TTC549 (cell line): ENCODE measurements around the gene ZP1.

Source experiments
- FAIRE-seq: peaks from 2 replicates; lab custom pipeline; 2012; peaks lifted over from hg19 to GRCh38; lab: Jason Lieb, UNC

The ZP1 gene

DNA sequence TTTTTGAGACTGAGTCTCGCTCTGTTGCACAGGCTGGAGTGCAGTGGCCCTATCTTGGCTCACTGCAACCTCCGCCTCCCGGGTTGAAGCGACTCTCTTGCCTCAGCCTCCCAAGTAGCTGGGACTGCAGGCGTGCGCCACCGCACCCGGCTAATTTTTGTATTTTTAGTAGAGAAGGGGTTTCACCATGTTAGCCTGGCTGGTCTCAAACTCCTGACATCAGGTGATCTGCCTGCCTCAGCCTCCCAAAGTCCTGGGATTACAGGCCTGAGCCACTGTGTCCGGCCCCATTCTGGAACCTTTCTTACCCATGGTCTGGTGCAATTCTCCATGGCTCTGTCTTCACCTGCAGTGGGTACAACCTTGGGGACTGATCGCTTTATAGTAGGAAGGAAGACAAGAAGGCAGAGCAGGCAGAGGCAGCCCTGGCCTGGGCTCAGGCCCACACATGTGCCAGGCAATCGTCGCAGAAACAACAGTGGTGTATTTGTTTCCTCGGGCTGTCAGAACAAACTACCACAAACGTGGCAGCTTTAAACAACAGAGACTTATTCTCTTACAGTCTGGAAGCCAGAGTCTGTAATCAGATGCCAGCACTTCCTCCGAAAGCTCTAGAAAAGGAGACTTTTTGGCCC lies 7.6 kb upstream of the ZP1 start:
- no peak for FAIRE-seq

GRCh38 chr11:60860943-60861342 lies 6.4 kb upstream of the ZP1 start:
- no peak for FAIRE-seq

GRCh38 chr11:60862171-60862570 lies 5.2 kb upstream of the ZP1 start:
- FAIRE-seq: no peak

DNA sequence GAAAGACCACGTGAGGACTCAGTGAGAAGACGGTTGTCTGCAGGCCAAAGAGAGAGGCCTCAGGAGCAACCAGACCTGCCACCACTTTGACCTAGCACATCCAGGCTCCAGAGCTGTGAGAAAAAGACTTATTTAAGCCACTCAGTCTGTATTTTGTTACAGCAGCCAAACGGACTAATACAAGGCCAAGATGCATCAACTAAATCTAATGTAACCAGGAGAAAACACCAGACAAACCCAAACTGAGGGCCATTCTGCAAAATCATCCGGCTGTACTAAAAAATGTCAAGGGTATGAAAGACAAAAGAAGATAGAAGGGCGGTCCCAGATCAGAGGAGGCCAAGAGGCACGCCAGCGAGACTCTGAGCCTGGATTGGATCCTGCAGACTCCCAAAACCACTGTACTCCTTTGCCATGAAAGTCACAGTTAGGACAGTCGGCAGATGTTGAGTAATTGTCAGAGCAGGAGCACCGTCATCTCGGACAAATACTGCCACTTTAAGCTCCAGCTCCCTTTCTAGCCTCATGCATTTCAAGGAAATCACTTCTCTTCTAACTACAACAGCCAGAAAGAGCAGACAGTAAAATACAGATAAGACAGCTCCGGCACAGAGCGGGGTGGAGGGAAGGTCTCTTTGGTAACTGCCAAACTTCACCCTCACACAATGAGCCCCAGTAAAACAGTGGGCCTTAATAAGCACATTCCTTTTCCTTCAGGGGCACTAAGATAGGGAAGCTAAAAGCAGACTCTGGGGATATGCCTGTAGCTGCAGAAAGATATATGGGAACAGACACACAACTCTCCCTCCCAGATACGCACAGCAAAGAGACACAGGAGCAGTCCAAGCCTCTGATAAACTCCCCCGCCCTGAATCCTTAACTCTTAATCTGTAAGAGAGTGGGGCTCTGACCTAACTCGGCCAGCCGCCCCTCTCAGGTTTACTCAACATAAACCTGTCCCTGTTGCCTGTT lies 3.5 kb upstream of the ZP1 start:
- no peak for FAIRE-seq

DNA sequence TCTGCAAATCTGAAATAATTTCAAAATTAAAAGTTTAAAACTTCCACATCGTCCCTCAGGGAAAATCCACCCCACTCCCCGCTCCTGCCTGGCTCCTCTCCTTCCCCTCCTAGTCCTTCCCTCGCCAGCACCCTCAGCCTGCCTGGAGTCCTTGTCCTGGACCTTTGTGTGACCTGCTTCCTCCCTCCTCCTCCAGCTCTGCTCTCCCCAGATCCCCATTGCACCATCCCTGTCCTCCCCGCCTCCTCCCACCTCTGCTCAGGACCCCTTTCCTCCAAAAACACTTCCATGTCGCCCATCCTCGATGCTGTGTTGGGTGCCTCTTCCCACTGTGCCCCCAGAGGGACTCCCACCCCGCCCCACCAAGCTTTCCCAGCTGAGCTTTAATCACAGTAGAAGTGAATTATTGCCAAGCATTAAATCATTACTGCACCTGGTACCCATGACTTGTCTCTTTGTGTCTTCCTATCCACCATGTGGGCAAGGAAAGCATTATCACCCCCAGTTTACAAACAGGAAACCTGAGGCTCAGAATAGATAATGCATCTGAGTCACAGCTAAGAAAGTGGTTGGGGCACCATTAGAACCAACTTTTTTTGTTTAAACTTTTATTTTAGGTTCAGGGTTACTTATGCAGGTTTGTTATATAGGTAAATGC lies 2.4 kb upstream of the ZP1 start:
- FAIRE-seq: no peak

GRCh38 chr11:60867871-60868681 lies 734 bp downstream of the ZP1 start:
- FAIRE-seq: no peak

- FAIRE-seq: no peak
Measured at GRCh38 chr11:60868682-60869450, 1.5 kb downstream of the ZP1 start.

GRCh38 chr11:60869451-60869825 lies 2.1 kb downstream of the ZP1 start:
- FAIRE-seq: no peak

DNA sequence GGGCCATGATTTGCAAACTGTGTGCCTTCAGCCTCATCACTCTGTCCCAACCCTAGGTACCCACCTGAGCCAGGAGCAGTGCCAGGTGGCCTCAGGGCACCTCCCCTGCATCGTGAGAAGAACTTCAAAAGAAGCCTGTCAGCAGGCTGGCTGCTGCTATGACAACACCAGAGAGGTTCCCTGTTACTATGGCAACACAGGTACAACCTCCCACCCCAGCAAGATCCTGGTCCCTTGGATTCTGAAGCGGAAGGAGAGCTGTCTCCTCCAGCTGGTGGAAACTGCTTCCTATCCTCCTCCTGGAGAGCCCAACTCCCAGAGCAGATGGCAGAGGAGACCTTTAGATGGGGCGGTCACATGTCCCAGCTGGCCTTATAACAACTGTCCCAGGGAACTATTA lies 2.9 kb downstream of the ZP1 start:
- FAIRE-seq: no peak

DNA sequence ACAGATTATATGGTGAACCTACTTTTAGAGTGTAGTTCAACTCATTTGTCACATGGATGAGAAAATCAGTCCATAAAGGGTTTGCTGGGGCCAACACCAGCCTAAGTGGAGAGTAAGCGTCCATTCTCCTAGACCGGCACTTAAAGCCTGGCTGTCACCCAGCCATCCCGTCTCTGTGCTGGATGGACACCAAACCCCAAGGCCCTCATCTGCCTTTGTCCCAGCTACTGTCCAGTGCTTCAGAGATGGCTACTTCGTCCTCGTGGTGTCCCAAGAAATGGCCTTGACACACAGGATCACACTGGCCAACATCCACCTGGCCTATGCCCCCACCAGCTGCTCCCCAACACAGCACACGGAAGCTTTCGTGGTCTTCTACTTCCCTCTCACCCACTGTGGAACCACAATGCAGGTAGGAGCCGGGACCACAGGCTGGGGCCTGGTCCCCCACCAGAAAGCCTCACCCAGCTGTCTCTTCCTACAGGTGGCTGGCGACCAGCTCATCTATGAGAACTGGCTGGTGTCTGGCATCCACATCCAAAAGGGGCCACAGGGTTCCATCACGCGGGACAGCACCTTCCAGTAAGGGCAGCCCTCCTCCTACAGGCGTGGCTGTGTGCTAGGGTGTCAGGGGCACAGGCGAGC lies 3.5 kb downstream of the ZP1 start:
- no peak for FAIRE-seq

GRCh38 chr11:60871378-60872061 lies 4.2 kb downstream of the ZP1 start:
- no peak for FAIRE-seq

DNA sequence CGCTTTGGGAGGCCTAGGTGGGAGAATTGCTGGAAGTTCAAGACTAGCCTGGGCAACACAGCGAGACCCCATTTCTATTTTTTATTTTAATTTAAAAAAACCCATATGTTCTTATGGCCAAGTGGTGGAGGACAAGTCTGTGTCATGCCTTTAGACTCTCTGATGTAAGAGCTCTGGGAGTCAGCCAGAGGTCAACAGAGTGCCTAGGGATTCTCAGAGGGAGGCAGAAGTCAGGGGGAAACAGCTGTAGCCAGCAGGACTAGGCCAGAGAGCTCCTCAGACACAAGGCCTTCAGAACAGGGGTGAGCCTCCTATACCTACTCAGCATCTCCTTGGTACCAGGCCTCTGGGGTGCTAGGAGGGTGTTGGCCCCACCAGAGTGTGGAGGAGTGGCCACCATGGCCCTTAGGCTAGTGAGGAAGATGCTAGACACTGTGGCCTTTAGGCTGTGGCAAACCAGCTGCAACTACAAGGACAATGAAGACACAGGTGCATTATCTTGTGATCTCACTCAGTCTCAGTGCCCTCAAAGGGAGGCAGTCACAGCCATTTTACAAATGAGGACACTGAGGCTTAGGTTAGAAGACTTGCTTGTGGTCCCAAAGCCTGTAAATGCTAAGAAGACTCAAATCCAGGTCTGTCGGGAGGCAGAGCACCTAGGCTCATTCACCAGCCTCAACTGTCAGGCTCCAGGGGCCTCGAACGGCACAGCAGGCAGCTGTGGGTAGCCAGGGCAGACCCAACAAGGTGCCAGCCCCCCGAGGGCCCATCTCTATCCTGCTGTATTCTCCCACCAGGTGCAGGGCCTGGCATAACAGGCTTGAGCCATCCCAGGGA lies 5.0 kb downstream of the ZP1 start:
- no peak for FAIRE-seq

DNA sequence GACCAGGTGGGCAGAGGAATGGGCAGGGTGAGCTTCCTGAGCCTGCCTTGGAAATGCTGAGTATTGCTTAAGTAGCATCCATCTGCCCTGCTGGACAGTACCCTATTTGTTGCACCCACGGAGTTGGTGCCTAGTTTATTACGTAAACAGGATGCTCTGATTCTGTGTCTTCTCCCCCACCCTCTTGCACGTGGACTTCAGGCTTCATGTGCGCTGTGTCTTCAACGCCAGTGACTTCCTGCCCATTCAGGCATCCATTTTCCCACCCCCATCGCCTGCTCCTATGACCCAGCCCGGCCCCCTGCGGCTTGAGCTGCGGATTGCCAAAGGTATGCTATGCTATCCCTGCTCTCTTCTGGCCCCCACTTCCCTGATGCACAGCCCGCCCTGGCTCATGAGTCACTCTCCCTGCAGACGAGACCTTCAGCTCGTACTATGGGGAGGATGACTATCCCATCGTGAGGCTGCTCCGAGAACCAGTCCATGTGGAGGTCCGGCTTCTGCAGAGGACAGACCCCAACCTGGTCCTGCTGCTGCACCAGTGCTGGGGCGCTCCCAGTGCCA lies 5.7 kb downstream of the ZP1 start:
- no peak for FAIRE-seq

DNA sequence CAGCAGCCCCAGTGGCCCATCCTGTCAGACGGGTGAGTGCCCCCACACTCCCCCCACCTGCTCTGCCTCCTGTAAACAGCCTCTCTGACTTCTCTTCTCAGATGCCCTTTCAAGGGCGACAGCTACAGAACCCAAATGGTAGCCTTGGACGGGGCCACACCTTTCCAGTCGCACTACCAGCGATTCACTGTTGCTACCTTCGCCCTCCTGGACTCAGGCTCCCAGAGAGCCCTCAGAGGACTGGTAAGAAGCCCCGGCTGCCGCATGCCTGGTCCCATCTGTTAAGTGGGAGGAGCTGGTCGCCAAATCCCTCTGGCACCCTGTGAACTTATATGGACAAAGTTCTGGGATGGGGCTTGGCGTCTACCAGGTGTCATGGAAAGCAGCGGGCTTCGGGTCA lies 6.2 kb downstream of the ZP1 start:
- no peak for FAIRE-seq

GRCh38 chr11:60874421-60875365 lies 7.4 kb downstream of the ZP1 start:
- FAIRE-seq: no peak

GRCh38 chr11:60875366-60876167 lies 8.2 kb downstream of the ZP1 start:
- no peak for FAIRE-seq

DNA sequence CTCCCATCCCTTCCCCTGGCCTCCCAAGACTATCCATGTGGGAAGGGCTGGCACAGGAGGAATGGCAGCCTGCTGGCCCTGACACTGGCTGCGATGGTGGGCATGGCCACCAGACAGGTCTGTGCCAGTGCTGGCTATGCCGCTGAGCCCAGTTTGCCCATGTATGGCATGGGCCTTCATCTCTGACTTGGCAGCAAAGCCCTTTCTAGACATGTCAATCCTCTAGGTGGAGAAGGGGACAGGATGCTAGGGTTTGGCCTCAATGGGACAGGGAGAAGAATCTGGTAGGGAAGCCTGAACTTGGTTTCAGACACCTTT lies 8.8 kb downstream of the ZP1 start:
- no peak for FAIRE-seq
